Effector memory CD4-positive, alpha-beta T cell (primary cell): ENCODE data around the gene DHRS11.

Experiments used
- DNase-seq, 3 donors: peaks; one replicate each; pipeline ENCODE4 v3.0.0-alpha.2; 2020
- H3K27ac ChIP-seq: 2 replicates; pipeline ENCODE4 v1.7.0; 2013; ENCODE audit warnings: mild to moderate bottlenecking, low read length, moderate library complexity; ENCODE audit not compliant: insufficient read depth, poor library complexity, severe bottlenecking
- H3K27me3 ChIP-seq: replicated peaks from 2 replicates; pipeline ENCODE4 v1.7.0; 2013; ENCODE audit warnings: mild to moderate bottlenecking, low read length; ENCODE audit not compliant: insufficient read depth, control insufficient read depth, poor library complexity, severe bottlenecking
- H3K36me3 ChIP-seq: 2 replicates; pipeline ENCODE4 v1.7.0; 2013; ENCODE audit warnings: mild to moderate bottlenecking, low read length, moderate library complexity; ENCODE audit not compliant: control insufficient read depth, insufficient read depth
- H3K4me1 ChIP-seq: 2 replicates; pipeline ENCODE4 v1.7.0; 2013; ENCODE audit warnings: low read length, mild to moderate bottlenecking; ENCODE audit not compliant: control insufficient read depth, insufficient read depth, poor library complexity, severe bottlenecking
- H3K4me3 ChIP-seq: 2 replicates; pipeline ENCODE4 v1.7.0; 2013; ENCODE audit warnings: low read length, low read depth, mild to moderate bottlenecking; ENCODE audit not compliant: insufficient read depth, poor library complexity, severe bottlenecking
- H3K9me3 ChIP-seq: 2 replicates; pipeline ENCODE4 v1.7.0; 2013; ENCODE audit warnings: mild to moderate bottlenecking, low read length, moderate library complexity; ENCODE audit not compliant: control insufficient read depth

Gene DHRS11

GRCh38 chr17:36629252-36629847 lies 37.7 kb downstream of the DHRS11 start:
- Histone ChIP-seq H3K36me3 (no peaks in the 10 kb centered on the region), H3K9me3 (no peaks in the 10 kb centered on the region), H3K4me3 (no peak overlapping the region), H3K27ac (no peak overlapping the region), H3K27me3 (no peaks in the 10 kb centered on the region), H3K4me1 (no peaks in the 10 kb centered on the region)
- peak; percentile 50 to 65 (median 59) for DNase-seq

GRCh38 chr17:36629970-36630502 lies 38.4 kb downstream of the DHRS11 start:
- Histone ChIP-seq H3K9me3 (no peaks in the 10 kb centered on the region), H3K36me3 (no peaks in the 10 kb centered on the region), H3K27ac (no peak overlapping the region), H3K4me3 (no peak overlapping the region), H3K27me3 (no peaks in the 10 kb centered on the region), H3K4me1 (no peaks in the 10 kb centered on the region)
- no peak for DNase-seq

GRCh38 chr17:36631022-36631421 lies 39.3 kb downstream of the DHRS11 start:
- no peaks in the 10 kb centered on the region for H3K36me3 ChIP-seq
- no peaks in the 10 kb centered on the region for H3K9me3 ChIP-seq
- no peak overlapping the region for H3K27ac ChIP-seq
- no peaks in the 10 kb centered on the region for H3K4me1 ChIP-seq
- H3K4me3 ChIP-seq = no peak overlapping the region
- peaks cover 5% of the 10 kb centered on the region for H3K27me3 ChIP-seq
- DNase-seq = no peak

- Histone ChIP-seq H3K9me3 (no peaks in the 10 kb centered on the region), H3K4me1 (no peaks in the 10 kb centered on the region), H3K4me3 (no peak overlapping the region), H3K36me3 (no peaks in the 10 kb centered on the region), H3K27me3 (peaks cover 5% of the 10 kb centered on the region), H3K27ac (no peak overlapping the region)
- DNase-seq = no peak
Observed at GRCh38 chr17:36632916-36633771, 41.5 kb downstream of the DHRS11 start.

GRCh38 chr17:36640346-36640745 lies 48.7 kb downstream of the DHRS11 start:
- Histone ChIP-seq H3K9me3 (no peaks in the 10 kb centered on the region), H3K27me3 (peaks cover 20% of the 10 kb centered on the region)

GRCh38 chr17:36640836-36641235 lies 49.2 kb downstream of the DHRS11 start:
- H3K27me3 ChIP-seq = peaks cover 21% of the 10 kb centered on the region
- no peak overlapping the region for H3K4me3 ChIP-seq
- H3K36me3 ChIP-seq = no peaks in the 10 kb centered on the region
- no peak overlapping the region for H3K27ac ChIP-seq
- no peaks in the 10 kb centered on the region for H3K9me3 ChIP-seq
- no peak for DNase-seq
- peaks cover 12% of the 10 kb centered on the region for H3K4me1 ChIP-seq

More at GRCh38 chr17:36640346-36640745, 48.7 kb downstream of the DHRS11 start:
- H3K36me3 ChIP-seq = no peaks in the 10 kb centered on the region
- H3K4me3 ChIP-seq = no peak overlapping the region
- DNase-seq = no peak
- H3K27ac ChIP-seq = no peak overlapping the region
- peaks cover 12% of the 10 kb centered on the region for H3K4me1 ChIP-seq

GRCh38 chr17:36641331-36641876 lies 49.7 kb downstream of the DHRS11 start:
- Histone ChIP-seq H3K9me3 (no peaks in the 10 kb centered on the region), H3K4me3 (peak overlapping the region; percentile 33), H3K27ac (no peak overlapping the region), H3K4me1 (peaks cover 12% of the 10 kb centered on the region), H3K36me3 (no peaks in the 10 kb centered on the region), H3K27me3 (peaks cover 21% of the 10 kb centered on the region)
- no peak for DNase-seq

- peaks cover 25% of the 10 kb centered on the region for H3K27me3 ChIP-seq
- H3K9me3 ChIP-seq = no peaks in the 10 kb centered on the region
- no peak for DNase-seq
- H3K4me3 ChIP-seq = peak overlapping the region; percentile 33
- H3K4me1 ChIP-seq = peaks cover 12% of the 10 kb centered on the region
- no peaks in the 10 kb centered on the region for H3K36me3 ChIP-seq
- H3K27ac ChIP-seq = no peak overlapping the region
Observed at GRCh38 chr17:36641877-36642845, 50.5 kb downstream of the DHRS11 start.

- DNase-seq = no peak
Observed at GRCh38 chr17:36643086-36643685, 51.5 kb downstream of the DHRS11 start.

More at GRCh38 chr17:36643086-36643685, 51.5 kb downstream of the DHRS11 start:
- H3K9me3 ChIP-seq = no peaks in the 10 kb centered on the region
- H3K27ac ChIP-seq = no peak overlapping the region
- H3K4me1 ChIP-seq = peaks cover 12% of the 10 kb centered on the region
- peaks cover 25% of the 10 kb centered on the region for H3K27me3 ChIP-seq
- no peaks in the 10 kb centered on the region for H3K36me3 ChIP-seq
- no peak overlapping the region for H3K4me3 ChIP-seq
